B cell (primary cell): ENCODE data around the gene TNFRSF25.

Experiments
- EZH2 ChIP-seq: IDR thresholded peaks from 2 replicates; pipeline ENCODE4 v1.6.1; 2012; ENCODE audit warnings: borderline replicate concordance, low read depth, mild to moderate bottlenecking, moderate library complexity, low read length; ENCODE audit not compliant: insufficient read depth, poor library complexity, severe bottlenecking
- TF ChIP-seq, protein P1 (sequence below): fragments of 200-600 bp; IDR thresholded peaks from one replicate; pipeline ENCODE4 v1.8.0; 2022; ENCODE audit warnings: antibody characterized with exemption, mild to moderate bottlenecking

DNA sequence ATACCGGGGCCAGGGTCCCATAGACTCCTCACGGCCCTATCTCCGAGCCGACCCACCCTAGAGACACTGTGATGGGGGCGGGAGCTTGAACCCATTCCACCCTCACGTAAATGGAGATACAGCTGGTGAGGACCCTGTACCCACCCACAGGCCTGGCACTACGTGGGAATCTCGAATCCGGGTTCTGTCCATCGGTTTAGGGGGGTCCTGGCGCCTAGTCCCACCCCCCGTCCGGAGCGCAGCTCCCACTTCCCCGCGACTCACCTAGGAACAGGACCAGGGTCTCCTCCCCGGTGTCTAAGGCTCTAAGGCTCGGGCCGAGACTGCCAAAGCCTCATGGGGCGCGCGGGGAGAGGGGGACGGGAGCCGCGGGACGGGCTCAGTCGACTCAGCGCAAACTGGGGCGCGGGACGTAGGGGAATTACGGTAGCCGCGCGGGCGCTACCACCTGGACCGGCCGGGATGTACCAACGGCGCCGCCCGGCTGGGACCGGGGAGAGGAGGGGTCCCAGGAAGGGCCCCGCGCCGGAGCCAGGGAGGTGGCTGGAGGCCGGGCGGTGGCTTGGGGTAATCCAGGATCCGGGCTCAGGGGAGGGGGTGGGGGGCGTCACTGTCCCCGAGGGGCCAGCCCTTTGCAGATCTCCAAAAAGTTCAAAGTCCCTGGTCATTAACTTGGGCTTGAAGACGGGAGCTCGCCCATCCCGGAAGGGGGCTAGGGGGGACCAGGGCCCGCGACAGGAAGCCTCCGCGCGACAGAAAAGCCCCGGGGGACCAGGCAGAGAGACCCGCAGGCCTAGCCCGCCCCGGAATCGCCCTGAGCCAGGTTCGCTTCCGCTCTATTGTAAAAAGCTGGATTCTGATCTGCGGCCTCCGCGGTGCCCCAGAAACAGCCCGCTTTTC is 24.5 kb upstream of the TNFRSF25 start:
- TF ChIP-seq, protein P1, sequence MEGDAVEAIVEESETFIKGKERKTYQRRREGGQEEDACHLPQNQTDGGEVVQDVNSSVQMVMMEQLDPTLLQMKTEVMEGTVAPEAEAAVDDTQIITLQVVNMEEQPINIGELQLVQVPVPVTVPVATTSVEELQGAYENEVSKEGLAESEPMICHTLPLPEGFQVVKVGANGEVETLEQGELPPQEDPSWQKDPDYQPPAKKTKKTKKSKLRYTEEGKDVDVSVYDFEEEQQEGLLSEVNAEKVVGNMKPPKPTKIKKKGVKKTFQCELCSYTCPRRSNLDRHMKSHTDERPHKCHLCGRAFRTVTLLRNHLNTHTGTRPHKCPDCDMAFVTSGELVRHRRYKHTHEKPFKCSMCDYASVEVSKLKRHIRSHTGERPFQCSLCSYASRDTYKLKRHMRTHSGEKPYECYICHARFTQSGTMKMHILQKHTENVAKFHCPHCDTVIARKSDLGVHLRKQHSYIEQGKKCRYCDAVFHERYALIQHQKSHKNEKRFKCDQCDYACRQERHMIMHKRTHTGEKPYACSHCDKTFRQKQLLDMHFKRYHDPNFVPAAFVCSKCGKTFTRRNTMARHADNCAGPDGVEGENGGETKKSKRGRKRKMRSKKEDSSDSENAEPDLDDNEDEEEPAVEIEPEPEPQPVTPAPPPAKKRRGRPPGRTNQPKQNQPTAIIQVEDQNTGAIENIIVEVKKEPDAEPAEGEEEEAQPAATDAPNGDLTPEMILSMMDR: peak; percentile 66
- no peak for TF ChIP-seq EZH2
